Right cardiac atrium (tissue), 5 donors: ENCODE measurements around the gene TMCO1. TPM values are rescaled to one million over a fixed set of nuclear protein-coding genes. Genes with fewer than 3 reads are reported as not detected.
"Not testable (repeated sequence)": the region's sequence is repeated elsewhere in the genome, so short reads cannot be mapped to it uniquely, and the experiment has no call there.

Experiments
- ATAC-seq, 2 donors: fragments of 200-7000 bp; cut with Tn5 transposase; one replicate each; pipeline versions ENCODE4 v1.8.0 to v1.9.1; 2020; ENCODE audit warnings: moderate library complexity in 2 of 2, mild to moderate bottlenecking in 1 of 2
- DNase-seq, 3 donors: peaks; one replicate each; pipeline ENCODE4 v3.0.0-alpha.2; 2020
- H3K27ac ChIP-seq: one replicate; pipeline ENCODE4 v1.5.1; 2013; ENCODE audit warnings: mild to moderate bottlenecking, low read length, control low read depth, moderate library complexity
- H3K27me3 ChIP-seq: one replicate; pipeline ENCODE4 v1.6.1; 2013; ENCODE audit not compliant: control insufficient read depth, insufficient read depth
- H3K4me1 ChIP-seq: one replicate; pipeline ENCODE4 v1.6.1; 2013; ENCODE audit warnings: low read length; ENCODE audit not compliant: control insufficient read depth, insufficient read depth
- H3K4me3 ChIP-seq: one replicate; pipeline ENCODE4 v1.5.1; 2013; ENCODE audit warnings: low read length, control low read depth
- H3K9me3 ChIP-seq: one replicate; pipeline ENCODE4 v1.6.1; 2013; ENCODE audit warnings: low read length; ENCODE audit not compliant: control insufficient read depth
- WGBS: extraction: QIAGEN DNeasy Blood & Tissue Kit; methylation state at CpG from one replicate; pipeline ENCODE4 v1.1.7; 2013; 5-methylcytosine and 5-hydroxymethylcytosine counted together
- intact Hi-C, 4 donors: fragments of 100-400 bp; cut with DNase I; formaldehyde crosslinking; loops; one replicate each; pipeline versions ENCODE4 v1.11.0 to v1.14.0; 2022 to 2023
- polyA plus RNA-seq: library from polyadenylated mRNA; stranded (reverse); fragments of 200-250 nt; gene quantifications from one replicate; pipeline ENCODE4 v1.2.3, GENCODE V29; 2013
- total RNA-seq, 4 donors: library from RNA; stranded (reverse); fragmentation: NEBNext Ultra II Directional; extraction: Animal tissue kit (Norgen Biotek cat#: 25700); gene quantifications; one replicate each; pipeline ENCODE4 v1.2.1, GENCODE V29; 2021
- donor health status: healthy with polysubstance abuse.
- donor health status: DM: no; HTN: yes; CAD: no.
- donor health status: DM: no; HTN: no; CAD: no.
- donor health status: DM: no; HTN: yes; CAD: no; lungs with severe emphysema.
- donor health status: DM: yes; HTN: yes; CAD: no.

TMCO1 gene
- total and polyA plus RNA-seq, 5 donors = 45.7 to 62.7 (median 54.9) TPM

DNA sequence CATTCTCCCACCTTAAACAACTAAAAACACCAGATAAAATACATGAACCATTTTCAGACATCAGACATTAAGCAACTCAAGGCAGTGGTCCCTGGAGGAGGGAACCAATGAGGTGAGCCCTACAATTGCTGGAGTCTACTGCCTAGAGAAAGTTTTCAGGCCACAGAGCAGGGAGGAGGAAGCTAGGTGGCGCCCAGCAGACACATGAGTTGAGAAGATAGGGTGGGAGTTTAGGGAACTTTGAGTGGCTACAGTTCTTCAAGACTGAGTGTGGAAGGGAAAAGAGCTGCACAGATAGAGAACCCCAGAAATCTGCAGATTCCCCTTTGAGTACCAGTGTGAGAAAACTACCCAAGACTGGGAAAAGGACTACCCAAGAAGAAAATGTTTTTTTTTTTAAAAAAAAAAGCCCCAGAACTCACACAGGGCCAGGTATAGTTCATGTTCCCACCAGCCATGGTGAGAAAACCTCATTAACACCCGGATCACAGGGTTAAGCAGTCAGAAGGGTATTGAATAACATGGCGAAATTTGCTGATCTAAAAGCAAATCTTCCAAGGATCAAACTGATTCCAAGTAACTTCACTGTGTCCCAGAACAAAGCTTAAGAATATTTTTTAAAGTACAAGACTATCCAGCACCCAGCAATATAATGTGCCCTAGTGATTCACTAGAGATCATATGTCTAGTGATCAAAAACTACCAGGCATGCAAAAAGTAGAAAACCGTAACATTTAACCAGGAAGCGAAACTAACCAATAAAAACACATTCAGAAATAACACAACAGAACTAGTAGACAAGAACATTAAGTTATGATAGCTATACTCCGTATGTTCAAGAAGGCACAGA, 82.3 kb downstream of the TMCO1 start:
- no peaks in the 10 kb centered on the region for H3K9me3 ChIP-seq
- no peaks in the 10 kb centered on the region for H3K4me1 ChIP-seq
- no peak overlapping the region for H3K4me3 ChIP-seq
- ATAC-seq = no peak
- 85% methylated on average over 6 of the region's 6 CpGs for WGBS
- intact Hi-C loops = no loop called here
- no peak for DNase-seq
- H3K27ac ChIP-seq = no peak overlapping the region
- H3K27me3 ChIP-seq = no peaks in the 10 kb centered on the region

DNA sequence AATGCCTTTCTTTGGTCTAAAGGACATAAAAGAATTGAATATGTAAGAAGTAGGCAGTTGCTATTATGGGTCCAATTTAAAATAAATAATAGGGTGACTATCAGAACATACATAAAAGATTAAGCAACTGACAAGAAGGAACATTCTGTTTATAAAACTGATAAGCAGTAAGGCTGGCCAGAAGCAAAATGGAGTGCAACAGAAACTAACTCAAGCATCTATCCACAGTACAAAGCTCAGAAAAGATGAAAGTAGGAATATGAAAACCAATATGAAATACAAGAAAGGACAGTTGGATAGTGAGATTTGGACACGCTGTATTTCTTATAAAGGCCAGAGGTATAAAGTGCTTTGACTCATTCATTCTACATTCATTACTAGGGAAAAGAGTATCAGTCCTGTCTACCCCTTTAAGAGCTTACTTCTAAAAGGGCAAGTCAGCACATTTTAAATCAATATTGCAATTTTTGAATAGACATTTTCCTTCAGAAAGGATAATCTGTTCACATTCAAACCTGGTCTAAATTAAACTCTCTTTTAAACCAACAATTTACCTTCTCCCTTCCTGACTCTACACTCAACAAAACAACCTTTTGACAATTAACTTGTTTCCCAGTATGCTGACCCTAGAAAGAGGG, 84.7 kb downstream of the TMCO1 start:
- WGBS = 0% methylated on average over 1 of the region's 1 CpG
- intact Hi-C loops = no loop called here
- H3K9me3 ChIP-seq = no peaks in the 10 kb centered on the region
- no peaks in the 10 kb centered on the region for H3K4me1 ChIP-seq
- ATAC-seq (no peak), DNase-seq (no peak)
- H3K27ac ChIP-seq = no peak overlapping the region
- H3K27me3 ChIP-seq = no peaks in the 10 kb centered on the region
- H3K4me3 ChIP-seq = no peak overlapping the region

DNA sequence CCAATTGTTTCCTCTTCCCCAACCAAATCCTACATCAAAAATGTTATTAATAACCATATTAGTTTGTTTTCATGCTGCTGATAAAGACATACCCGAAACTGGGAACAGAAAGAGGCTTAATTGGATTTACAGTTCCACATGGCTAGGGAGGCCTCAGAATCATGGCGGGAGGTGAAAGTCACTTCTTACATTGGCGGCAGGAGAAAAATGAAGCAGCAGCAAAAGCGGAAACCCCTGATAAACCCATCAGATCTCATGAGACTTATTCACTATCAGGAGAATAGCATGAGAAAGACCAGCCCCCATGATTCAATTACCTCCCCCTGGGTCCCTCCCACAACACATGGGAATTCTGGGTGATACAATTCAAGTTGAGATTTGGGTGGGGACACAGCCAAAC, 87.9 kb downstream of the TMCO1 start:
- H3K4me3 ChIP-seq, H3K4me1 ChIP-seq, ATAC-seq, intact Hi-C loops, DNase-seq, H3K9me3 ChIP-seq, H3K27me3 ChIP-seq, H3K27ac ChIP-seq: not testable (repeated sequence)
- WGBS = 91% methylated on average over 4 of the region's 4 CpGs

DNA sequence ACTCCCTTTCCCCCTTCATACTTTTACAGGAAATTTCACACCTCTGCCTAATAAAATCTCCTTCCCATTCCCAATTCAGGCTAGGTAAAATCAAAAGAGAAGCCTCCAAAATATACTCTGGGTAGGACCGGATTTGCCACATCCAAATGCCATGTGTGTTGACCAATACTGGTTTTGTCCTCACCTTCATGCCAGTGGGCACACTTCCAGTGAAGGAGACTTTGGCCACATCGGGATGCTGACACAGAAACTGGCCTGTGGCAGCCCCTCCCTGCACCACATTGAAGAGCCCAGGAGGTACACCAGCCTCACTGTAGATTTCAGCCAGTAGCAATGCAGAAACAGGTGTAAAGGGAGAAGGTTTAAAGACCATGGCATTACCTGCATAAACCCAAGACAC, 88.4 kb downstream of the TMCO1 start:
- no peak overlapping the region for H3K27ac ChIP-seq
- H3K9me3 ChIP-seq = no peaks in the 10 kb centered on the region
- no peak overlapping the region for H3K4me3 ChIP-seq
- ATAC-seq = no peak
- intact Hi-C loops = no loop called here
- no peaks in the 10 kb centered on the region for H3K27me3 ChIP-seq
- H3K4me1 ChIP-seq = no peaks in the 10 kb centered on the region
- 90% methylated on average over 2 of the region's 2 CpGs for WGBS
- no peak for DNase-seq

DNA sequence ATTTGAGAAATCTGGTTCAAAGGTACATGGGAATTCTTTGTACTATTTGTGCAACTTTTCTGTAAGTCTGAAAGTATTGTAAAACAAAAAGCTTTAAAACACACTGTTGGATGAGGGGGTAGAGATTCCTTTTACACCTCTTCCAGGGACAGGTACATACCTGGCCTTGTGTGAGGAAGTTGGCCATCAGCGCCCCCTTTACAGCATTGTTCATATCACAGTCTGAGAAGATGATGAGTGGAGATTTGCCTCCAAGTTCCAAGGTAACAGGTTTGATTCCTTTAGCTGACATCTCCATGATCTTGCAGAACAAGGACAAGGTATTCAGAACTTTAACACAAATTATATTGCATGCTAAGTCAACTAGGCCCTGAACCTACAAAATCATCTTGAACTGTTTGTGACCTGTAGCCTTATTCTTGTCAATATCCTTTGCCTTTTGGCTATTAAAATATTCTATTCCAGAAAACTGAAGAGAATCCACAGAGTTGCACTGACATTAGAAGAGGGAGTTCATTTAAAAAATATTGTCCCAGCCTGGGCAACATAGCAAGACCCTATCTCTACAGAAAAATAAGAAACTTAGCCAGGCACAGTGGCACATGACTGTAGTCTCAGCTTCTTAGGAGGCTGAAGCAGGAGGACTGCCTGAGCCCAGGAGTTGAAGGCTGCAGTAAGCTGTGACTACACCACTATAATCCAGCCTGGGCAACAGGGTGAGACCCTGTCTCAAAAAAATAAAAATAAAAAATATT, 89.2 kb downstream of the TMCO1 start:
- 98% methylated on average over 1 of the region's 1 CpG for WGBS
- H3K4me3 ChIP-seq = no peak overlapping the region
- ATAC-seq (no peak), DNase-seq (no peak)
- no peak overlapping the region for H3K27ac ChIP-seq
- intact Hi-C loops = no loop called here
- no peaks in the 10 kb centered on the region for H3K27me3 ChIP-seq
- no peaks in the 10 kb centered on the region for H3K9me3 ChIP-seq
- H3K4me1 ChIP-seq = no peaks in the 10 kb centered on the region

DNA sequence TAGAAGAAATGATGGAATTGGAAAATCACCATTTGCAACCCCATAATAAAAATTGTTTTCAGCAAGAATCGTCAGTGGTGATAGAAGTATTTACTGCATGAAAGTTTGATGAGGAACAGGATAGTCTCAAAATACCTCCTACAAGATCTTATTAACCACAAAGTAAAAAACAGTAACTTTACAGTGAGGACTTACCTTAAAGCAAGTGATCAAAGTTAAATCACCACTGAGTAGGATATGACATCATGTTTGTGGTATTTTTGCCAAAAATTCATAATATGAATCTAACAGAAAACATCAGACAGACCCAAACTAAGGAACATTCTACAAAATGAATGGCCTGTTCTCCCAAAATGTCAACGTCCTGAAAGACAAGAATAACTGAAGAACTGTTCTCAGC, 90.2 kb downstream of the TMCO1 start:
- intact Hi-C loops = no loop called here
- 0% methylated on average over 2 of the region's 2 CpGs for whole genome bisulfite sequencing
- no peaks in the 10 kb centered on the region for H3K4me1 ChIP-seq
- no peak overlapping the region for H3K4me3 ChIP-seq
- no peak overlapping the region for H3K27ac ChIP-seq
- H3K27me3 ChIP-seq = no peaks in the 10 kb centered on the region
- ATAC-seq (no peak), DNase-seq (no peak)
- no peaks in the 10 kb centered on the region for H3K9me3 ChIP-seq

Other genes starting within 250 kb of the TMCO1 start
- not detected for gene LRRC52, start 224.9 kb downstream of the TMCO1 start, total RNA-seq
- gene LRRC52, start 224.9 kb downstream of the TMCO1 start, polyA plus RNA-seq = 0.05 TPM
- 100 to 1,000 TPM; 444 to 541 (median 465) TPM for gene MGST3, start 137.6 kb downstream of the TMCO1 start, total RNA-seq
- gene MGST3, start 137.6 kb downstream of the TMCO1 start, polyA plus RNA-seq = 805 TPM
- 10 to 100 TPM; 42.9 to 49.7 (median 45.7) TPM for gene ALDH9A1, start 70.3 kb downstream of the TMCO1 start, total RNA-seq
- gene ALDH9A1, start 70.3 kb downstream of the TMCO1 start, polyA plus RNA-seq = 34.5 TPM
- 10 to 100 TPM in 2 of 4 donors, 1 to 10 TPM in 2; 7.7 to 11.3 (median 9.9) TPM for gene UCK2, start 58.7 kb upstream of the TMCO1 start, total RNA-seq
- gene UCK2, start 58.7 kb upstream of the TMCO1 start, polyA plus RNA-seq = 6.9 TPM